ENCODE measurements around the gene ZNF280D.

Gene ZNF280D

DNA sequence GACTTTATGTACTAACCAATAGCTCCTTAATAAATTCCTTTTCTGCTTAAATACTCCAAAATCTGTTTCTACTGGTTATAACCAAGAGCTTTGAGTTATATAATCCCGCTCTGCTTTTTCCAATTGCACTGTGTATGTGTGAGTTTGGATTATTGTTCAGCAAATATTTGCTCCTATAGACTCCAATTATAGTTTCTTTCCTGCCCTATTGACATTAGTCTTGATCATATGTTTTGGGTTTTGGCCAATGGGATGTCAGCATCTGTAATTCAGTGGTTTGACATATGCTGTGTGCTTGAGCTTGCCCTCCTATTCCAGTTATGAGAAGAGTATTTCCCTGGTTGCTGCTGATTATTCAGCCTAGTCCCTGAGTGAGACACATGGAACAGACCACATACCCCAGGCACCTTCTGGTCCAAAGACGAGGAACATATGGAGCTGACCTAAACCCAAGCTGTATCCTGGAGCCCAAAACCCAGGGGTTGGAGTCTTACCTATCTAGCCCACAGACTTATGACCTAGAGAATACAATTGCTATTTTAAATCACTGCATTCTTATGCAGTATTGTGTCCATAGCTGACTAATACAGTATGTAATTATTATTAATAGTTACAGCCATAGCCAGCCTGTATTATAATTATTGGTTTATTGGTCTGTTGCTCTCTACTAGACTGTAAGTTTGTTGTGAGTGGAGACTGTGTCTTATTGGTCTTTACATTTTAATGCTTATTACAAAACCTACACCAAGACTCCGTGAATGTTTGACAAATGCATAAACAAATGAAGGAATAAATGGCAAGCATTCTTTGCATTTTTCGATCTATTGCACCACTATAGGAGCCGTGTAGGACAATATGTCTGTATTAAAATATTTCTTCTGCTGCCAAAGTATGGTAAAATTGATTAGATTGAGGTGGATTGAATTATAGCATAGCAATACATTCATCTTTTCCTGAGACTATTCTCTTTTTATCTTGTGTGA, 11.7 kb upstream of the ZNF280D start:
- DNase-seq (ENCODE audit: low spot score) = no peak

DNA sequence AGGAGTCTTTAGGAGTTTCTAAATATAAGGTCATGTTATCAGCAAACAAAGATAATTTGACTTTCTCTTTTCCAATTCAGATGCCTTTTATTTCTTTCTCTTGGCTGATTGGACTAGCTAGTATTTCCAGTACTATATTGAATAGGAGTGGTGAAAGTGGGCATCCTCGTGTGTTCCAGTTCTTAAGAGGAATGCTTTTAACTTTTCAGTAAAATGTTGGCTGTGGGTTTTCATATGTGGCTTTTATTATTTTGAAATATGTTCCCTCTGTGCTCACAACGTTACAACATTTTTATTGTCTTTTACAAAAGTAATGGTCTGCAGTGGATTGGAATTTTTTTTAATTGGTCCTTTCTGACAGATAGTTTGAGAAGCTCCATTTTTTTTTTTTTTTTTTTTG, 8.2 kb upstream of the ZNF280D start:
- DNase-seq (ENCODE audit: low spot score) = no peak

DNA sequence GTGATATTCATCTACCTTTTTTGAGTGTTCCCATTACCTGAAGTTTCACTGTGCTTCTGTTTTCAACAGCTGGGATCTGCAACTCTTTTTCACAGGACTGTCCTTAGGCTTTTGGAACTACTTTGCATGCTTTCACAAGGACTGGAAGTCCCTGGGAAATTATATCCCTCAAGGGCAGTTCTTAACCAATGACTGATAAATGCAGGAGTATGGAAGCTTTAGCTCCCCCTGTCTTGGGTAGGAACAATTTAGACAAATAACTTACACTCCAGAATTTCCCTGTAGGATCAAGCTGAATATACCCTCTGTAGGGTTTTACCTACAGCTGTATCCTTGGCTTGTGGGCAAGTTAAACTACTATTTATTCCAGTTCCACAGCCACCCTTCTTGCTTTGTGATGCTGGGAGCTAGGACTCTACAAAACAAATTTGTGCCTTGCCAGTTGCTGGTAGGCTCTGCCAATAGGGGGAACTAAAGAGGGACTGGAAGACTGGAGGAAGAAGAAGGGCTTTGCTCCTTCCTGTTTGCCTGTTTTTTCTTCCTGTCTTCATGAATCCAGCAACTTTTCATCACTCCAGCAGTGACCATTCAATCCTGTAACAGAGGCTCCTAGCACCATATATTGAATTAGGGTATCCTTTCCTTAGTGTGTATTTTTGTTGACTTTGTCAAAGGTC, 6.8 kb upstream of the ZNF280D start:
- peak; percentile 53 for DNase-seq (ENCODE audit: low spot score)

DNA sequence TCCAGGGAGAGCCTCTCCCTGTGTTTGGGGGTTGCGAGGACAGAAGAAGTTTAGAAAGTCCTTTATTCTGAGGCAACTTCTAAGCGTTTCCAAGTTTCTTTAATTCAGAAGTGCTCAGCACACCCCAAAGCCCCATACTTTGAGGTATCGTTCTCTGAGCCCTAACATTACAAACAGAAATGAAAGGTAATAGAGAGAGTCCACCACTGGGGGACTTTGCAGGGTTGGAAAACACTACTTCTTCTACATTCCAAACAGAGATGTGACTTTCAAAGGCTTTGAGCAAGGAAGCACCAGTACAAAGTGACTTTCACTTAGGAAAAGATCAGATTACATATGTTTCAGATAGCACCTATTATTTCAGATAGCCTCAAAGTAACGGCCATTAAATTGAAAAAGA, 6.2 kb upstream of the ZNF280D start:
- DNase-seq (ENCODE audit: low spot score) = no peak

DNA sequence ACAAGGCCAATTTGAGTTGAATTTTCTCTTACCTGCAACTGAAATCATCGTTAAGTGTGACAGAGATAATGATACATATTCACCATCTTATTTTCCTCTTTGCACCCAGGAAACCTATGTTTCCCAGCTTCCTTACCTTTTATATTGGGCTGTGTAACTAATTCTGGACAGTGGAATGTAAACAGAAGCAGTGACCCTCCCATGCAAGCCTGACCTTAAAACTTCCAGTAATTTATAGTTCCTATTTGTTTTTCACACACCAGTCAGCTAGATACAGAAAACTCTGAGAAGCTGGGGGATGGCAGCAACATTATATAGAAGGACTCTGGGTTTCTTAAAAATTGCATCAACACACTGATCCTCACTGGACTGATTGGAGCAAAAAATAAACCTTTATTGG, 4.5 kb upstream of the ZNF280D start:
- DNase-seq (ENCODE audit: low spot score) = no peak

DNA sequence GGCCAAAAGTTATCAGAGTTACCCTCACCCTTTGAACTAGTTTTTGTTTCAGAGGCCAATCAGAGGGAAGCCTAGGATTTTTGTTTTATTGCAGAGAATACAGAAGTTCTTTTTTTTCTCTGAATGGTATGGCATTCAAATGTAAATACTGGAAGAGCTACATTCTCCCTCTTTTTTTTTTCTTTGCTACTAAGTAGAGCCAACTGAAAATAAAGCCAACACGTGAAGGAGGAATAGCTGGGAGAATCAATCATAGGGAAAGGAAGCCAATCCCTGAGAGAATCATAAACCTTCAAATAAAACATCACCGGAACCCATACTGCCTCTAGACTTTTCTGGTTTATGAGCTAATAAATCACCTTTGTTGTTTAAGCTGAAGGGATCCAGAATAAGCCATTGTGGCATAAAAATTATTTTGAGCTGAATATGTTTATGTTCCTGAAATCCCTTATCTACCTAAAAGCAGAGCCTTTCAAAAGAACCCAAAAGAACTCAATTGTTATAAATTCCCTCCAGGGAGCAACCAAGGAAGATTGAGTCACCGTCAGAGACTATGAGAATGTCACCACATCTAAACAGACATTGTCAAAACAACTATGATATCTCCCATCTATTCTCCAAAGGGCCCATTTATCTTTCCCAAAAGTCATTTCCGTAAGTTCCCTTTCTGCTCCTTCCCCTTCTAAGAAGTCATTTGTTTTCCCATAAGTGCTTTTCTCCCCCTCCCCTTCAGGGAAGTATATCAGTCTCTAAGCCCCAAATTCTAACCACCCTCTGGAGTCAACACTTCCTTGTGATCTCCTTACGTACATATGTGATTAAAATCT, 3.8 kb upstream of the ZNF280D start:
- no peak for DNase-seq (ENCODE audit: low spot score)

DNA sequence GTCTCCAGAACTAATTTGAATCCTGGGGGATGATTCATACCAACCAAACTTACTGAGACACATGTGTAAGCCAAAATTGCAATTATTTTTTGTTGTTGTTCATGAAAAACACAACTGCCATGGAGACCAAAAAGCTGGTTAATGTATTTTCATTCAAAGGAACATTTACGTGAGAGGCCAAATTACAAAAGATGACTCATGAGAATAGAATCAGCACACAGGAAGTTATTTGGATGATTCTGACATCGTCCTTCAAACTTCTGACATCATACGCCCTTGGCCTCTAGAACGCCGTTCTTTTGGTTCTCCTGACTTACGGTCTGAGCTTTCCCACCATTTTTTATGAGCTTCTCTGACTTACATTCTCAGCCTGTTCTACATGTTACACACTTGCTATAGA, 3.0 kb upstream of the ZNF280D start:
- peak; percentile 59 for DNase-seq (ENCODE audit: low spot score)

DNA sequence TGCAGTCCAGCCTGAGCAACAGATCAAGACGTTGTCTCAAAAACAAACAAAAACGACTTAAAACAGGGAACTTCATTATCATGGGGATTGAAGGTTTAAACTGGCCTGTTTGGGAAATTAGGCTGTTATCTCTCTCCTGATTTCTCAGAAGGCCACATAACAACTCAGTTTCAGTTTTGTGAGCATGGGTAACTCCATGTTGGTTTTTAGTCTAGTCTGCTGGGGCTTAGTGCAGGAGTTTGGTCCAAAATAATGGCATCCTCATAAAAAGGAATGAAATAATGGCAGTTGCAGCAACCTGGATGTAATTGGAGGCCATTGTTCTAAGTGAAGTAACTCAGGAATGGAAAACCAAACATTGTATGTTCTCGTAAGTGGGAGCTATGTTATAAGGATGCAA, 2.3 kb upstream of the ZNF280D start:
- DNase-seq (ENCODE audit: low spot score) = no peak

DNA sequence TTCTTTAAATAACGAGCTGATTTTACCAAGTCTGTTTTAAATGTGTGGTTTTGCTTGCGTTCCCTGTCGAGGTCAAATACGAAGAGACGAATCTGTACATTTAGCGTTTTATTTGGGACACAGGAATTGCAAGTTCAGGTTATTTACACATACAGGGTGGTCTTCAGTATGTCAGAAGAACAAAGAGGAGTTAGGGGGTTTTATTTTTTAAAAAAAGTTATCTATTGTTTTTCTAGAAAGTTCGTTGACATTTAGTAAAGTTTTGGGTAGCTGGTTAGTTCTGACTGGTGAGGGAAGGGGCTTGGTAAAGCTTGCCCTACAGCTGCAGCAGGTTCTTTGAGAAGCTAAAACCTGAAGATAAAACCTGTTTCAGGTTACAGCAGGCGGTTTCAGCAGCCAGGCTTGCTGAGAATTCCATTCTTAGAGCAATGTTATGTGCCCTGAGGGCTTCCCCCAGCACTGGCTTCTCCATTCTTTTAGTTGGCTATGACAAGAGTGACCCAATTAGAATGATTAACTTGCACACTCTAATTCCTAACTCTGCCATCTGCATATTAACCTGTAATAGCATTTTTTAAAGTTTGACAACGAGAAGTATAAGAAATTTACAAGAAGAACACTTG, 815 bp upstream of the ZNF280D start:
- no peak for DNase-seq (ENCODE audit: low spot score)

DNA sequence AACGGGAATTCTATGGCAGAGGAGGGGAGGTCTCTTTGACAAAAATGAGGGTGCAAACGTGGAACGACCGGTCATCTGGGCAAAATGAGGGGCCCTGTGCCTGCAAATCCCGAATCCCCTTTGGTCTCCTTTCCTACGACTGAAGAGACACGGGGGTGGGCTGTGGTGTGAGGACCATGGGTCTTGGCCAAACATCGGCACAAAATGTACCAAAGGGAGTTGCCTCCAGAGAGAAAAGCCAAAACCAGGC, 498 bp downstream of the ZNF280D start:
- peak; percentile 57 for DNase-seq (ENCODE audit: low spot score)

DNA sequence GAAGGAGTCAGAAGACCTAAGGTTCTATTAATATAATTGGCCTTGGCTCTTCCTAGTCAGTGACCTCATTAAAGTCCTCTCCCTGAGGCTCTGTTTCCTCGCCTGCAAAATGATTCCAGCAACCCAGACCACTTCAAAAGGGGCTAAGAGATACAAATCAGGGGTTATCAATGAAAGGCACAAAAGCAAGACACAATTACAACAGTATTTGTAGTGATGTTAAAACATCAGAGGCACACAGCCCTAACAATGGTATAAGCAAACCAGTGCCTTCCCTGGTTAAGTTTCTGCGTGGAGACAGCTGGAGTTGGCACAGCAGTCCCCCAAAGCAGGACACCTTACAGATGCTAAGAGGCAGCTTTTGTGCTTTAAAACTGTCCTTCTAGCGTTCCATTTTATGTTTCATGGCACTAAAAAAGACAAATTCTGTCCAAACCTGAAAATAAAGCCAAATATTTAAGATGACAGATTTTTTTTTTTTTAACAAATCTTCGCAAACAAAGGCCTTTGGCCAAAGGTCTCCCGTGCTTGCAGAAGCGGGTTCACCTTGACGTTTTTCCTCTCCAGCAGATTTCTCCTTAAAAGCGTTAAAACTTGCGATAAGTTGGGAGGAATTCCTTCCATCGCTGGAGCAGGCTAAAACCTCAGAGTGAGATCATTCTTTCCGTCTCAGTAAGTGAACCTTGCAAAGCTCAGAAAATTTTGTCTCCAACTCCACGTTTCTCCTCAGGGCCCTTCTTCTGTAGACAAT, 999 bp downstream of the ZNF280D start:
- peak; percentile 56 for DNase-seq (ENCODE audit: low spot score)

DNA sequence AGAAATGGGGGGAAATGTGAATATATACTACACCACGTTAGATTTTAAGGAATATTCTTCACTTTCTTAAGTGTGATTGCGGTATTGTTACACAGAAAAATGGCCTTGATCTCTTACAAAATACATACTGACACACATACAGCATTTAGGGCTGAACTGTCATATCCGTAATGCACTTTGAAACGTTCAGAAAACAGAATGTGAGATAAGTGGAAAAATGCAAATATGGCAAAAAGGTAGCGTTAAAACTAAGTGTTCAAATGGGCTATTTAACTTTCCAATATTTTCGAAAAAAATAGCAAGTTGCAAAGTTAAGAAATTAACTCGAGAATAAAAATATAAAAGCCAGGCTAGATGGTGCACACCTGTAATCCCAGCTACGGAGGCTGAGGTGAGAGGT, 1.8 kb downstream of the ZNF280D start:
- DNase-seq (ENCODE audit: low spot score) = no peak

DNA sequence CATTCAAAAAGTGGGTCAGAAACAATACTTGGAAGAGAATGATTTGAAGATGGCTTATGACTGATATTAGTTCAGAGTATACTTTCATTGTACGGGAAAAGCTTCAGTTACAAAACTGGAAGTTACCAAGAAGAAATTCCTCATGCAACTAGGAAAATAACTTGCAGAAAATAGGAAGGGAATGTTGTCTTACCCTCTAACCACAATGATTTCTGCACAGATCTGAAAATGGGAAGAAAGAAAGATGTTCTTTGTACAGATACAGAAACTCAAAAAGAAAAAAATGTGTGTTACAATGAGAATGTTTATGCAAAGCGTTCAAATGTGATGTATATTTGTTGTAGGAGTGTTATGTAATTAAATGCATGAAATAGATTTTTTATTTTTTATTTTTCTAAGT, 3.7 kb downstream of the ZNF280D start:
- DNase-seq (ENCODE audit: low spot score) = no peak

DNA sequence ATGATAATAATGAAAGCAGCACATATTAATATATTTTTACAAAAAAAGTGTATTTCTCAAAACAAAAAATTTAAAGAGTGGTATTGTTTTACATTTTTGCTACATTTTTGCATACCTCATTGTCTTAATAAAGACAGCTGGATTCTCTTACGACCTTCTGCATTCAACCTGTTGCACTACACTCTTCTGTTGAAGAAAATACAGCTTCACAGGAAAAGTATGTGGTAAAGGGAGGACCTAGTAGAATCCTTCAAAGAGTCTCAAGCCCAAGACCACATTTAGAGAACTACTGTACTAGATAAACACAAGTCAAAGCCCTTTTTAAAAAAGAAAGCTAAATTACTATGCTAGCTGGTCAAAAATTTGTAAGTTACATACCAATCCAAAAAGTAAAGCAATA, 7.9 kb downstream of the ZNF280D start:
- DNase-seq (ENCODE audit: low spot score) = no peak

DNA sequence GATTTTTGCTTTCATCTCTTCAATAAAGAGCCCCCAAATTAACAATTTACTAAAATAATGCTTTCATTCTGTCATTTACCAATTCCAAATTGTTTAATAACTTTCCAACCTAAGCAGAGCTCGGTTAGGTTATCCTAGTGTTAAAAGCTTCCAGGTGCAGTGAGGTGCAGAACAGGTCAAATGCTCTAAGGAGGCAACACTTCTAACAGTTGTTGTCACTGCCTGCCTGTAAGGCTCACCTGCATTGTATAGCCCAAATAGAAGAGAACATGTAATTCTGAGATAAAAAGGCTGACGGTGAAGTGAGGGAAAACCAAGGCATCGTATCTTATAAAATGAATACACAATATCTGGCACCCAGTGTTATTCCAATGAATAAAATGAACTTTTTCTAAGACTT, 9.1 kb downstream of the ZNF280D start:
- DNase-seq (ENCODE audit: low spot score) = no peak

DNA sequence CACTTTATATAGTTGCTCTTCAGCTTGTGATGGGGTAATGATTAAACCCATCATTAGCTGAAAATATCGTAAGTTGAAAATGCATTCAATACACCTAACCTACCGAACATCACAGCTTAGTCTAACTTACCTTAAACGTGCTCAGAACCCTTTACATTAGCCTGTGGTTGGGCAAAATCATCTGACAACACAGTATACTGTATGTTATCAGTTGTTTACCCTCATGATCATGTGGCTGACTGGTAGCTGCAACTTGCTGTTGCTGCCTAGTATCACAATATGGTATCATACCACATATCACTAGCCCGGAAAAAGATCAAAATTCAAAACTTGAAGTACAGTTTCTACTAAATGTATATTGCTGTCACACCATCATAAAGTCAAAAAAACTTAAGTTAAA, 9.5 kb downstream of the ZNF280D start:
- DNase-seq (ENCODE audit: low spot score) = no peak

DNA sequence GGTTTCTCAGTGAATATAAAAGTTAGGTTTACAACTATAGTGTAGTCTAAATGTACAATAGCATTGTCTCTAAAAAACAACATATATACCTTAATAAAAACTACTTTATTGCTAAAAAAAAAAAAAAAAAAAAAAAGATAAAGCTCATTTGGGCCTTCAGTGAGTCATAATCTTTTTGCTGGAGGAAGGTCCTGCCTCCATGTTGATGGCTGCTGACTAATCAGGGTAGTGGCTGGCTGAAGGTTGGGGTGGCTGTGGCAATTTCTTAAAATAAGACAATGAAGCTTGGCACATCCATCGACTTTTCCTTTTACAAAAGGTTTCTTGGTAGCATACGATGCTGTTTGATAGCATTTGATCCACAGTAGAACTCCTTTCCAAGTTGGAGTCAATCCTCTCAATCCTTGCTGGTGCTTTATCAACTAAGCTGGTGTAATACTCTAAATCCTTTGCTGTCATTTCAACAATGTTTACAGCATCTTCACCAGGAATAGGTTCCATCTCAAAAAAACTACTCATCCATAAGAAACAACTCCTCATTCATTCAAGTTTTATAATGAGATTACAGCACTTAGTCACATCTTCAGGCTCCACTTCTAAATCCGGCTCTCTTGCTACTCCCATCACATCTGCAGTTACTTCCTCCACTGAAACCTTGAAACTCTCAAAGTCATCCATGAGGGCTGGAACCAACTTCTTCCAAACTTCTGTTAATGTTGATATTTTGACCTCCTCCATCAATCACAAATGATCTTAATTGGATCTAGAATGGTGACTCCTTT, 13.3 kb downstream of the ZNF280D start:
- no peak for DNase-seq (ENCODE audit: low spot score)

DNA sequence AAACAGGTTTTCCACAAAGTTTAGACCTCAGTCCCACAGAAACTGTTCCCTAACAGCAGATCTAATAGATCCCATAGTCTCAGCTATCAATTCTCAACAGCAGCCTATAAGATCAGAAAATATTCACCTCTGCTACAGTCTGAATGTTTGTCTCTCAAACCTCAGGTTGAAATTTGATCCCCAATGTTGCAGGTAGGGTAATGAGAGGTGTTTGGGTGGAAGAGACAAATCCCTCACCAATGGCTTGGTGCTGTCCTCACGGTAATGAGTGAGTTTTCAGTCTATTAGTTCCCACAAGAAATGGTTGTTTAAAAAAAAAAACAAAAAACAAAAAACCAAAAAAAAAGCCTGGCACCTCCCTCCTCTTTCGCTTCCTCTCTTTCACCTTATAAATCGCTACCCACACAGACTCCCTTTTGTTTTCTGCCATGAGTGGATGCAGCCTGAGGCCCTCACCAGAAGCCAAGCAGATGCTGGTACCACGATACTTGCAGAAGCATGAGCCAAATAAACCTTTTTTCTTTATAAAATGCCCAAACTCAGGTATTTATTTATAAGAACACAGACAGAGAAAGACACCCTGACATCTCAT, 14.2 kb downstream of the ZNF280D start:
- DNase-seq (ENCODE audit: low spot score) = no peak

DNA sequence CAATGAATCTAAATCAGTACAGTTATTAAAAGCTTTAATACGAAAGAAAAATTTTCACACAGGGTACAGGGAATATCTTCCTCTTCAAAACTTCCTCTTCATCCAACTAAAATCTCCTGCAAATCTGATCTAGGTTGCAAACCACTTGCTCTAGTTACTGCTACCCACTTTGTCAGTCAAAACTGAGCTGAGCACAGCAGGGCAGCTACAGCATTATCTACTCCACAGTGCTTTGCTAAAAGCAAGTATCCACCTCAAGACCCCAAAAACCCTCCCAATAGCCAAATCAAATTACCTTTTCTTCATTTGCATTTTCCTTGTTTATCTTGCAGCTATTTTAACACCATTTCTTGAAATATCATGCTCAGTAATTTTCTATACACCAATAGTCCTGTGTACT, 14.7 kb downstream of the ZNF280D start:
- no peak for DNase-seq (ENCODE audit: low spot score)

DNA sequence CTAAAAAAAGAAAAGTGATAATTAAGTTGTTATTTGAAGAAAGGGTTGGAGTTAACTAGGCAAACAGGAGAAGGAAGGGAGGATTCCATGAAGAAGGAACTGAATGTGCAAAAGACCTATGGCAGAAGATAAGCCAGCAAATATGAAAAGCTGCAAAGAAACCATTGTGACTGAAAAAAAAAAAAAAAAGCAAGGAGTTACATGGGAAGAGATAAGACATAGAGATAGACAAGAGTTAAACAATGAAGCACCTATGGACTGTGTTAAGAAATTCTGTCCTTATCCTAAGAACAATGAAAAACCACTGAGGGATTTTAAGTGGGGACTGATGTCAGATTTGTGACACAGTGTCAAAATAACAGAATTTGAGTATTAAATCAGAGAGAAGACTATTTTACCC, 17.0 kb downstream of the ZNF280D start:
- no peak for DNase-seq (ENCODE audit: low spot score)

DNA sequence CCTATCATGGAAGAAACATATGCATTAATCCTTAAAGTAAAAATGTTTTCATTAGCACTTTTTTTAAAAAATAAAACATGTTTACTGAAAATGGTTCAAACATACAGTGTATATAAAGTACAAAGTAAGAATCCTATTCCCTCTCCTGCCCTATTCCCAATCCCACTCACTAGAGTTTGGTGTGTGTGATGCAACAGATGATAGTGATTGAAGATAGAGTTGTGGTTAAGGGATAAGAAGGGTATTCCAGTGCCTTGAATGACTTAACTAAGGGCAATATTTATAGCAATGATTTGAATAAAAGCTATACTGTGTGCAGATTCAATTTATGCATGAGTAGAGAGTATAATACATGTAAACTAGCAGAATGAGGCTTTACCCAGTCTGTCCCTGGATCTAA, 18.1 kb downstream of the ZNF280D start:
- DNase-seq (ENCODE audit: low spot score) = no peak
